HEK293 (cell line): ENCODE data around the gene TEX14.

Experiments used
- CTCF ChIP-seq: fragments of 450-650 bp; formaldehyde crosslinking; IDR thresholded peaks from 2 replicates; pipeline ENCODE4 v1.5.1; 2016; ENCODE audit warnings: missing biosample characterization, missing genetic modification characterization
- PRDM10 ChIP-seq: fragments of 450-650 bp; formaldehyde crosslinking; IDR thresholded peaks from 2 replicates; pipeline ENCODE4 v1.5.1; 2016; ENCODE audit warnings: missing biosample characterization, missing genetic modification characterization
- ZNF654 ChIP-seq: fragments of 450-650 bp; formaldehyde crosslinking; IDR thresholded peaks from 2 replicates; pipeline ENCODE4 v1.5.1; 2016; ENCODE audit warnings: low read depth, missing biosample characterization, missing genetic modification characterization

DNA sequence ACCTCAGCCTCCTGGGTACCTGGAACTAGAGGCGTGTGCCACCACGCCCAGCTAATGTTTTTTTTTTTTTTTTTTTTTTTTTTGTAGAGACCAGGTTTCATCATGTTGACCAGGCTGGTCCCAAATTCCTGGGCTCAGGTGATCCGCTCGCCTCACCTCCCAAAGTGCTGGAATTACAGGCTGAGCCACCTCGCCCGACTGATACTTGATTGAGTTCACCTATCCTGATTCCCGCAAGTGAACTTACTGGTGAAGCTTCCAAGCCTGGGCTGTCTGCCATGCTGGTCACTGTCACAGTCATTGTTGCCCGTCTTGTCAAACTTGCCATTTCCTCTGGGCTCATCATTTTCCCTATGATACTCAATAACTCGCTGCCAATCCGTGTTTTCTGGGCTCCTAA is 106.3 kb downstream of the TEX14 start:
- TF ChIP-seq ZNF654 (tag by site-specific recombination), result no peak
- TF ChIP-seq CTCF (tag by site-specific recombination), result no peak
- no peak for TF ChIP-seq PRDM10 (tag by site-specific recombination)
